HG02885 (cell line): ENCODE results near the gene SMC1B.
"Not testable (repeated sequence)": the region's sequence is repeated elsewhere in the genome, so short reads cannot be mapped to it uniquely, and the experiment has no call there.

Experiments
- ATAC-seq: cut with Tn5 transposase; IDR thresholded peaks from one replicate; pipeline ENCODE4 v1.9.1; 2021; ENCODE audit warnings: mild to moderate bottlenecking; ENCODE audit not compliant: unreplicated experiment, poor library complexity

SMC1B gene

GRCh38 chr22:45422237-45422983, 9.0 kb upstream of the SMC1B start:
- ATAC-seq, result no peak

GRCh38 chr22:45421349-45422055, 8.1 kb upstream of the SMC1B start:
- no peak for ATAC-seq

- no peak for ATAC-seq
Measured at GRCh38 chr22:45420539-45420938, 7.1 kb upstream of the SMC1B start.

GRCh38 chr22:45420011-45420410, 6.6 kb upstream of the SMC1B start:
- ATAC-seq, result no peak

GRCh38 chr22:45418770-45419138, 5.4 kb upstream of the SMC1B start:
- no peak for ATAC-seq

DNA sequence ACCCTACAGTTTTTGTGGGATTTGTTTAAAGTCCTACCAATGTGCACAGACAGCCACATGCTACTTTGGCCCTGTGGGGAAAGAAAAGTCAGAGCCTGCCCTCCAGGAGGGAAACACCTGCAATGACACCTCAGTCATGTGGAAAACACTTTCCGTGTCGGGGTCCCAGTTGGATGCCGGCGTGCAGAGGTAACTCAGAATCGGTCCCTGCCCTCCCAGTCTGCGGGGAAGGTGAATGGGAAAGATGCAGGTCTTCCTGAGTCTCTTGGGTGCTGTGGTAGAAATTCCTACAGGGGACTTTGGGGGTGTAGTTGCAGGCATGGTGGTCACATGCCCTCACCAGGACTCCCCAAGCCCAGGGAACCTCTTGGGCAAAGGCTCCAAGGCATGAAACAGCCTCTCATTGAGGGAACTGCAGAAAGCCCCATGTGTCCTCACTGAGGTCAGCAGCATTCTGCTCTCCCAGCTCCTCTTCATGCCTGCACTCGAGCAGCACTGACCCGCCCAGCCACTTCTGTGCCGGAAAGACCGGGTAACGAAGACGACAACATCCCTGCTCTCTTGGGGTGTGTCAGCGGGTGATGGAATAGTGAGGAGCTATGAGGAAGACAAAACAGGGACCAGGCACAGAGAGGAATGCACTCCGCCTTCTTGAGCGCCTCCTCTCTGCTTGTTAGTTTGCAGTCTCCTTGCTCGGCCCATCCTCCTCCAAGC, 4.8 kb upstream of the SMC1B start:
- ATAC-seq, result no peak

DNA sequence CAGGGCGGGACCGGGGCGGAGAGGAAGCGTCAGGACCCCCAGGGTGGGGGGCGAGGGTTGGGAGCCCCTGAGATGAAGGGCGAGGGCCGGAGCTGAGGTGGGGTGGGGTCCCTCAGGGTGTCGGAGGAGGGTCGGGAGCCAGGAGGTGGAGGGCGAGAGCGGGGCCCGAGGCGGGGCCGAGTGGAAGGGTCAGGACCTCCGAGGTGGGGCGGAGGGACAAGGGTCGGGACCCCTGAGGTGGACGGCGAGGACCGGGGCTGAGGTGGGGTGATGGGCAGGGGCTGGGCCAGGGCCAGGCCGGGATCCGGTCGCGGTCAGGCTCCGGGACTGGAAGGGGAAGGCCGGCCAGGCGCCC, 409 bp downstream of the SMC1B start:
- no peak for ATAC-seq

DNA sequence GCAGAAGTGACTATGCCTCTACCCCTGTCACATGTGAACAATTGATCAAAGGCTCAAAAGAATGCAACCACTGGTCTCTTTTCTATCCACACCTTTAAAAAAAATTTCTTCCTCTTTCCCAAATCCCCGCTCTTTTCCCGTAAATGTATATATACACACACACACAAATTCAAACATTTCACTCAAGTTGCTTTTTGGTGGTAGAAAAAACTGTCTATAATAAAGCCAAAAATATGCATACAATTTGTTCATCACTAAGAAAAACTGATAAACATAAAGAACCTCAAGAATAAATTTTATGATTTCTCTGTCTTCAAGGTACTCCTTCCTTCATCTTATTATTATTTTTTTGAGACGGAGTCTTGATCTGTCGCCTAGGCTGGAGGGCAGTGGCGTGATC, 5.6 kb downstream of the SMC1B start:
- no peak for ATAC-seq

DNA sequence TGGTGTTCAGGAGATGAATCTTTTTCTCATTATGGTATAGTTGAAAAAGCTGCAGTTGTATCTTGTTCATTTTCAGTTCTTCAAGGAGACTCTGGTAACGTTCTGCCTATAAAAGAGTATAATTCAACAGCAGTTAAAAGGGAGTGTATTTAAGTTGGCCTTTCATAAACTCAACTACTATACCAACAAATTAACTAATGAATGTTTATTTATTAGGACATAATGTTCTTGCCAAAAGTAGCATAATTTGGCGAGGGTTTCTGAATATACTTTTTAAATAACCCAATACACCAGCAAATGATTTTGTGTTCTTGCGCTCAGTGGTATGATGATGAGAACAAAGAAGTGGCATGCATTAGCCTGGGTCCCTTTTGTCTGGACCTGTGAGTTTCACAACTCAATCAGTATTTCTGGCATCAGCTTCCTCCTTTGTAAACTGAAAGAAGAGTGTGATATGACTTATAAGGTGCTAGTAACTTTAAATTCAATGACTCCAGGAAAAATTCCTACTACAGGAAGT, 10.9 kb downstream of the SMC1B start:
- no peak for ATAC-seq

- no peak for ATAC-seq
Measured at GRCh38 chr22:45399712-45400445, 13.5 kb downstream of the SMC1B start.

DNA sequence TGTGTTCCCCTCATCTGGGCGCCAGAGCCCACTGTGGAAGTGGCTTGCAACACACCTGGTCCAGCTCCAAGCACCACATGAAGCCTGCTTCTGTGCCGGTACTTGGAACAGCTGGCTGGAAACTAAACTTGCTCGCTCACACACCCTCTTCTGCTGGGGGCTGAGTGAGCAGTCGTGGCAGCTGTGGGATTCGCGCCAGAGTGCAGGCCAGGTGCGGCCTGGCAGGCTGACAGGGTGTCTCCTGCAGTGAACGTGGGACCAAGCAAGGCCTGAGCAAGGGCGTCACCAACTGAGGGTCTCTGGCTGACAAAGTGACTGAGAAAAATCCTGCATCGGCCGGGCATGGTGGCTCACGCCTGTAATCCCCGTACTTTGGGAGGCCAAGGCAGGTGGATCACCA, 15.2 kb downstream of the SMC1B start:
- ATAC-seq, result no peak

DNA sequence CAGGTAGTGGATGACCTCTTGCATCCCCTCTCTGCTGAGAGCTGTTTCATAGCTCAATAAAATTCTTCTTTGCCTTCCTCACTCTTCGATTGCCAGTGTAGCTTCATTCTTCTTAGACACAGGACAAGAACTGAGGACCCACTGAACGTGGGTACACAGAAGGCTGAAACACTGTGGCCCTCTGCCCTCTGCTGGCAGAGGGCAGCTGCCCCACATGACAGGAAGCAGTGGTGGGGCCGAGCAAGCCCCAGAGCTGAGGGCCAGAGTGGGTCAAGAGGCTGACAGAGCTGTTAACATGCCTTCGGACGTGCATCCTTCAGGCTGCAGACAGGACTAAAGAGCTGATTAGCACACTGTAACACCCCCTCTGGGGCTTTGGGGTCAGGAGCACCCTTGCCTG, 15.6 kb downstream of the SMC1B start:
- ATAC-seq, result no peak

- ATAC-seq, result no peak
Measured at GRCh38 chr22:45389546-45389945, 23.9 kb downstream of the SMC1B start.

- ATAC-seq, result no peak
Measured at GRCh38 chr22:45381348-45381747, 32.1 kb downstream of the SMC1B start.

DNA sequence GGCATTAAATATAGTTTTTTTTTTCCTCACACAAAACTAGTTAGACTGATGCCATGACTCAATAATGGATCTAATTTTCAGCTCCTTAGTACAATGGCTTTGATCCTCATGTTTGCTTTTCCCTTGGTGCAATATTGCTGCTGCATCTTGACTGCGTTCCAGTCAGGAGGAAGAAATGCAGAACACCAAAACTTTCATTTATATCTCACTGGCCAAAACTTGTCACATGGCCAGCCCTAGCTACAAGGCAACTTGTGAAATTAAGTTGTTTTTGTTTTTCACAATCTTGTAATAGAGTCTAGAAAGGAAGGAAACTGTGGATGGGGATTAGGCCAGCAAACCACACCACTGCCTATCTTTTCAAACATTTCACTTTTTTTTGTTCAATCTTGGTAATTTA, 36.7 kb downstream of the SMC1B start:
- ATAC-seq, result no peak

DNA sequence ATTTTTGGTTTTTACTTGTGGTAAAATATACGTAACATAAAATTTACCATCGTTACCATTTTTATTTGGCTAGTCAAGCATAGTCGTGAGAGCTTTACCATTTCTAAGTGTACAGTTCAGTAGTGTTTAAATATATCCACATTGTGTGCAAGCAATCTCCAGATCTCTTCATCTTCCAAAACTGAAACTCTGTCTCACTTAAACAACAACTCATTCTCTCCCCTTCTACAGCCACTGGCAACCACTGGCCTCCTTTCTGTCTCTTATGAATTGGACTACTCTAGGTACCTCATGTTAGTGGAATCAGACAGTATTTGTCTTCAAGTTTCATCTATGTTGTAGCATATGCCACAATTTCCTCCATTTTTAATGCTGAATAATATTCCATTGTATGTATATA, 37.4 kb downstream of the SMC1B start:
- no peak for ATAC-seq

- ATAC-seq, result not testable (repeated sequence)
Measured at GRCh38 chr22:45373592-45373991, 39.8 kb downstream of the SMC1B start.

- no peak for ATAC-seq
Measured at GRCh38 chr22:45366713-45367112, 46.7 kb downstream of the SMC1B start.

DNA sequence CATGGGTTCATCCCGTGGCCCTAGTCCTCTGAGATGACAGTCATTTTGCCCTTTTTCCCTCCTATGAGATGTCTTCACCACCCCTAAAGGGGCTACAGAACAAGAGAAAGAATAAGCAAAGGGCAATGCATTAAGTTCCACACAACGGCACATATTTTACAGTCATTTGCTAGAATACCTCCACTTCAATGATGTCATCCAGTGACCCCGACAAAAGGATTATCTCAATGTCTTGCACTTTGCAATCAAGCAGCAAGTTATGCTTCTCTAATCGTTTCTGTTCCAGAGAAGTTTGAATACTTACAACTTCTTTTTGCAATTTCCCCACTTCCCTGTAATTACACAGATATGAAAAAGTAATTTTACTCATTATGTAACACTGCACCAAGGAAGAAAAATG, 53.8 kb downstream of the SMC1B start:
- ATAC-seq, result no peak

DNA sequence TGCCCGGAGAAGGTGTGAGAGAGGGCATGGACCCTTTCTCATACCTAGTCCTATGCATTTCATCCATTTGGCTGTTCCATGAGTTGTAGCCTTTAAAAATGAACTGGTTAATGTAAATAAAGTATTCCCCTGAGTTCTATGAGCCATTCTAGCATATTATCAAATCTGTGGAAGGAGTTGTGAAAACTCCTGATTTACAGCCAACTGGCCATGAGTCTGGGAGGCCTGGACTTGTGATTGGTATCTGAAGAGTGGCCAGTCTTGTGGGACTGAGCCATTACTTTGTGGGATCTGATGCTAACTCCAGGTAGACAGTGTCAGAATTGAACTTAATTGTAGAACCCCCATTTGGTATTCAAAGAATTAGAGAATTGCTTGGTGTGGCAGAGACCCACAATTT, 55.3 kb downstream of the SMC1B start:
- no peak for ATAC-seq

DNA sequence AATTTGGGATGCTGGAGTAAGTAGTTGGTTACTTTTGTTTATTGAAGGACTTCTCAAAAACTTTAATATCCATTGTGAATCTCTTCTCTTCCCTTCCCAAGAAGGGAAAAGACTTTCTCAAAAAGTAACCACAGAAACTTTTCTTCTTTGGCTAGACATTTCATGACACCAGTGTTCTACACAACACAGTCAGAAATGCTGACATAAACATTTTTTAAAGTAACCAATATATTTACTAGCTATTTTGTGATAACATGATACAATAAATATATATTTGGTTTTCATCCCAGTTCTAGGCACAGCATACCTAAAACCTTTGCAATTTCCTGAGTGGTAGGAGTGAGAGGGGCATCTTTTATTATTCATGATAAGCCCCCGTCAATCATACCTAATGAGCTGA, 55.9 kb downstream of the SMC1B start:
- ATAC-seq, result no peak
